ENCODE measurements around the gene RARS2.

GRCh38 chr6:87633851-87634250 lies 44.1 kb upstream of the RARS2 start:
- TF ChIP-seq CTCF (IDR thresholded peaks at IDR 0.05; ENCODE audit: extremely low read depth in 1 of 2, insufficient read depth in 1 of 2, low read depth in 1 of 2, low read length in 2 of 2) = no peak
- no peak for TF ChIP-seq MAX (IDR thresholded peaks at IDR 0.05; ENCODE audit: insufficient read depth, insufficient read length)
- TF ChIP-seq POLR2A (IDR thresholded peaks at IDR 0.05; ENCODE audit: low read depth, low read length) = no peak
- no peak for TF ChIP-seq POLR2AphosphoS5 (IDR thresholded peaks at IDR 0.05; ENCODE audit: insufficient read depth, low read depth, low read length)
- no peak for TF ChIP-seq EZH2 (IDR thresholded peaks at IDR 0.05; ENCODE audit: borderline replicate concordance, low read depth, low read length, severe bottlenecking)
- no peak for TF ChIP-seq MYC (IDR thresholded peaks at IDR 0.05; ENCODE audit: low read depth, low read length)
- no peak for TF ChIP-seq FOS (IDR thresholded peaks at IDR 0.05; ENCODE audit: borderline replicate concordance, insufficient read depth, low read length)
- no peak for TF ChIP-seq JUN (IDR thresholded peaks at IDR 0.05; ENCODE audit: borderline replicate concordance, insufficient read depth, insufficient read length, low read depth)
